Endothelial cell of umbilical vein (primary cell): ENCODE measurements around the gene RIMS3.

Experiments
- CTCF ChIP-seq, 2 donors: IDR thresholded peaks; 1 replicate in 1 of 2; 2 replicates in 1 of 2; pipeline ENCODE4 v1.5.1; 2011; ENCODE audit warnings: low read length in 2 of 2, mild to moderate bottlenecking in 2 of 2, moderate library complexity in 2 of 2, control low read depth in 1 of 2, inconsistent platforms in 1 of 2, low read depth in 1 of 2; ENCODE audit not compliant: insufficient read depth in 1 of 2; ENCODE audit errors: extremely low read depth in 1 of 2
- EZH2 ChIP-seq: IDR thresholded peaks from 2 replicates; pipeline ENCODE4 v1.6.1; 2012; ENCODE audit warnings: borderline replicate concordance, low read depth, mild to moderate bottlenecking, moderate library complexity, low read length, inconsistent platforms; ENCODE audit not compliant: severe bottlenecking
- FOS ChIP-seq: IDR thresholded peaks from 2 replicates; pipeline ENCODE4 v1.6.1; 2011; ENCODE audit warnings: mild to moderate bottlenecking, low read length, moderate library complexity, borderline replicate concordance; ENCODE audit not compliant: insufficient read depth
- JUN ChIP-seq: IDR thresholded peaks from 2 replicates; pipeline ENCODE4 v1.6.1; 2011; ENCODE audit warnings: borderline replicate concordance, low read depth; ENCODE audit not compliant: insufficient read length, insufficient read depth
- MAX ChIP-seq: IDR thresholded peaks from 2 replicates; pipeline ENCODE4 v1.6.1; 2011; ENCODE audit not compliant: insufficient read depth, insufficient read length
- POLR2A ChIP-seq: IDR thresholded peaks from 2 replicates; pipeline ENCODE4 v1.6.1; 2012; ENCODE audit warnings: low read depth, mild to moderate bottlenecking, control low read depth, low read length
- POLR2AphosphoS5 ChIP-seq: IDR thresholded peaks from 2 replicates; pipeline ENCODE4 v1.6.1; 2012; ENCODE audit warnings: low read depth, mild to moderate bottlenecking, control low read depth, low read length, moderate library complexity; ENCODE audit not compliant: insufficient read depth

GRCh38 chr1:40620586-40621210 lies 44.8 kb downstream of the RIMS3 start:
- TF ChIP-seq POLR2A, result no peak
- TF ChIP-seq CTCF (IDR thresholded peaks at IDR 0.05; ENCODE audit: extremely low read depth in 1 of 2, insufficient read depth in 1 of 2, low read depth in 1 of 2, low read length in 2 of 2), result no peak
- TF ChIP-seq POLR2AphosphoS5, result no peak
- no peak for TF ChIP-seq EZH2
- TF ChIP-seq JUN, result no peak
- TF ChIP-seq MAX, result no peak
- TF ChIP-seq FOS, result no peak
